Tibial nerve (tissue), 4 donors: ENCODE results near the gene CYP26C1. TPM values are rescaled to one million over a fixed set of nuclear protein-coding genes. Genes with fewer than 3 reads are reported as not detected.

ENCODE experiments used
- DNase-seq, 2 donors: peaks; one replicate each; pipeline ENCODE4 v3.0.0-alpha.2; 2019; ENCODE audit warnings: low spot score in 2 of 2
- H3K27ac ChIP-seq, 4 donors: fragments of 200-600 bp; sonication (generic) in 3 of 4; one replicate each; pipeline ENCODE4 v1.5.1; 2017 to 2019; ENCODE audit warnings: mild to moderate bottlenecking in 1 of 4
- H3K27me3 ChIP-seq, 2 donors: fragments of 200-600 bp; sonication (generic) in 1 of 2; one replicate each; pipeline versions ENCODE4 v1.5.1 to v1.6.0; 2017 to 2019
- H3K36me3 ChIP-seq, 3 donors: fragments of 200-600 bp; sonication (generic); one replicate each; pipeline ENCODE4 v1.5.1; 2018 to 2019
- H3K4me1 ChIP-seq, 4 donors: fragments of 200-600 bp; sonication (generic) in 3 of 4; one replicate each; pipeline ENCODE4 v1.5.1; 2017 to 2019
- H3K4me3 ChIP-seq, 4 donors: fragments of 200-600 bp; sonication (generic) in 3 of 4; one replicate each; pipeline ENCODE4 v1.5.1; 2017 to 2019; ENCODE audit warnings: mild to moderate bottlenecking in 1 of 4, moderate library complexity in 1 of 4
- H3K9me3 ChIP-seq, 4 donors: fragments of 200-600 bp; sonication (generic) in 3 of 4; one replicate each; pipeline ENCODE4 v1.5.1; 2017 to 2019
- EP300 ChIP-seq, 2 donors: sonication (generic); formaldehyde crosslinking; IDR thresholded peaks; one replicate each; pipeline ENCODE4 v1.6.1; 2017; ENCODE audit warnings: antibody characterized with exemption in 2 of 2, mild to moderate bottlenecking in 1 of 2
- POLR2A ChIP-seq, 2 donors: fragments of 450-650 bp; IDR thresholded peaks; one replicate each; pipeline ENCODE4 v1.6.1; 2017; ENCODE audit warnings: antibody characterized with exemption in 2 of 2, mild to moderate bottlenecking in 2 of 2, moderate library complexity in 2 of 2
- WGBS, 2 donors: methylation state at CpG; one replicate each; pipeline ENCODE4 v1.1.5; 2018; 5-methylcytosine and 5-hydroxymethylcytosine counted together
- total RNA-seq, 4 donors: library from RNA; depleted of rRNA; stranded (reverse); fragments of >200 nt; gene quantifications; one replicate each; pipeline ENCODE4 v1.1.0, GENCODE V29; 2016
- TF ChIP-seq, protein P1 (sequence below), 5 experiments: fragments of 200-600 bp in 3 of 5; fragments of 450-650 bp in 2 of 5; sonication (generic) in 3 of 5; IDR thresholded peaks; one replicate each; pipeline ENCODE4 v1.5.1; 2016 to 2019; ENCODE audit warnings: antibody characterized with exemption in 5 of 5, mild to moderate bottlenecking in 3 of 5, moderate library complexity in 2 of 5

CYP26C1 gene
- total RNA-seq, 4 donors from 2014 or later: 0.20 to 2.2 TPM; not detected in 2

DNA sequence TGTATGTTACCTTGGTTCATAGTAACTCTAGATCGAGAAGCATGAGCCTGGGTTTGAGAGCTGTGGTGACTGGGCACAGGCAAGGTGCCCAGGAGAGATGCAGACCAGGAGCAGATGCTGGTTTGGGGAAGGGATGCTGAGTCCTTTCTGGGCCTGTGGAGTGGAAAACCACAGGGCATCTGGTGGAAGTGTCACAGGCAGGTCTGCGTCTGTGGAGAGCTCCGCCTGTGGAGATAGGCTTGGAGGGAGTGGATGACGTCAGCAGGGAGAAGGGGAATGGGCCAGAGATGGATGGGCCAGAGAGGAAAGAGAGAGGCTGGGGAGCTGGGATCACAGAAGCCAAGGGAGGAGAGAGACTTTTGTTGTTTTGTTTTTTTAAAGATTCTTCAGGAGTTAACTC, 27.9 kb downstream of the CYP26C1 start:
- DNase-seq: no peak
- TF ChIP-seq POLR2A (IDR thresholded peaks at IDR 0.05): no peak
- TF ChIP-seq EP300 (IDR thresholded peaks at IDR 0.05): no peak
- TF ChIP-seq, protein P1, sequence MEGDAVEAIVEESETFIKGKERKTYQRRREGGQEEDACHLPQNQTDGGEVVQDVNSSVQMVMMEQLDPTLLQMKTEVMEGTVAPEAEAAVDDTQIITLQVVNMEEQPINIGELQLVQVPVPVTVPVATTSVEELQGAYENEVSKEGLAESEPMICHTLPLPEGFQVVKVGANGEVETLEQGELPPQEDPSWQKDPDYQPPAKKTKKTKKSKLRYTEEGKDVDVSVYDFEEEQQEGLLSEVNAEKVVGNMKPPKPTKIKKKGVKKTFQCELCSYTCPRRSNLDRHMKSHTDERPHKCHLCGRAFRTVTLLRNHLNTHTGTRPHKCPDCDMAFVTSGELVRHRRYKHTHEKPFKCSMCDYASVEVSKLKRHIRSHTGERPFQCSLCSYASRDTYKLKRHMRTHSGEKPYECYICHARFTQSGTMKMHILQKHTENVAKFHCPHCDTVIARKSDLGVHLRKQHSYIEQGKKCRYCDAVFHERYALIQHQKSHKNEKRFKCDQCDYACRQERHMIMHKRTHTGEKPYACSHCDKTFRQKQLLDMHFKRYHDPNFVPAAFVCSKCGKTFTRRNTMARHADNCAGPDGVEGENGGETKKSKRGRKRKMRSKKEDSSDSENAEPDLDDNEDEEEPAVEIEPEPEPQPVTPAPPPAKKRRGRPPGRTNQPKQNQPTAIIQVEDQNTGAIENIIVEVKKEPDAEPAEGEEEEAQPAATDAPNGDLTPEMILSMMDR (IDR thresholded peaks at IDR 0.05): no peak
- Histone ChIP-seq H3K4me1 (no peaks in the 10 kb centered on the region), H3K36me3 (no peaks in the 10 kb centered on the region), H3K27me3 (no peaks in the 10 kb centered on the region), H3K4me3 (no peak overlapping the region), H3K9me3 (no peaks in the 10 kb centered on the region), H3K27ac (no peak overlapping the region)
- 67 to 74% methylated on average over 4 of the region's 4 CpGs for WGBS, 2 donors

DNA sequence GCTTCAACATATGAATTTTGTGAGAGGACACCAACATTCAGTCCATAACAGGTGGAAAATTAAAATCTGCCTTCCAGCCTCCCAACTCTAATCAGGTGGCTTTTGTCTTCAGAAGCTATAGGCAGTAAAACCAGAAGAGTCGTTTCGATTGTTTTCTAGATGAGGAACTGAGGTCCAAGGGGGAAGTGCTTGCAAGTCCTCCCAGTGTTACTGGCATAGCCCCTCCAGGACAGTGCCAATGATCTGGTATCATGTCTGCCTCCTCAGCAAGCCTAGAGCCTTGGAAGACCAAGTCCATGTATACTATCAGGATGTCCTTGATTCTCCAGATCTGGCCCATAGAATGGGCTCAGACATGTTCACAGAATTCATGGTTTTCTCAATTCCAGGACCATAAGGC, 30.0 kb downstream of the CYP26C1 start:
- Histone ChIP-seq H3K36me3 (no peaks in the 10 kb centered on the region), H3K27me3 (no peaks in the 10 kb centered on the region), H3K9me3 (no peaks in the 10 kb centered on the region), H3K4me3 (no peak overlapping the region), H3K27ac (no peak overlapping the region), H3K4me1 (no peaks in the 10 kb centered on the region)
- DNase-seq: no peak
- WGBS, 2 donors: 89 to 90% methylated on average over 2 of the region's 2 CpGs
- no peak for TF ChIP-seq EP300 (IDR thresholded peaks at IDR 0.05)
- TF ChIP-seq, protein P1 (IDR thresholded peaks at IDR 0.05): no peak
- TF ChIP-seq POLR2A (IDR thresholded peaks at IDR 0.05): no peak

DNA sequence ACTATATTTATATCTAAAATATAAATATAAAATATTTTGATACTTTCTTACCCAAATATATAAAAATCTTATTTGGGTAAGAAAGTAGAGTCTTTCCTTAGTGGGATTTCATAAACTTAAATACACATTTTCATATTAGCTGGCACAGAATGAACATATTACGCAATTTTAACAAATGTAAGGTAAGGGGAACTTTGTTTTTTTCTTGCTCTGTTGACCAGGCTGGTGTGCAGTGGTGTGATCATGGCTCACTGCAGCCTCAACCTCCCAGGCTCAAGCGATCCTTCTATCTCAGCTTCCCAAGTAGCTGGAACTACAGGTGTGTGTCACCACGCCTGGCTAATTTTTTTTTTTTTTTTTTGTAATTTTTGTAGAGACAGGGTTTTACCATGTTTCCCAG, 31.4 kb downstream of the CYP26C1 start:
- Histone ChIP-seq H3K27ac (no peak overlapping the region), H3K9me3 (no peaks in the 10 kb centered on the region), H3K4me1 (no peaks in the 10 kb centered on the region), H3K27me3 (no peaks in the 10 kb centered on the region), H3K36me3 (no peaks in the 10 kb centered on the region), H3K4me3 (no peak overlapping the region)
- no peak for TF ChIP-seq POLR2A (IDR thresholded peaks at IDR 0.05)
- no peak for TF ChIP-seq EP300 (IDR thresholded peaks at IDR 0.05)
- TF ChIP-seq, protein P1 (IDR thresholded peaks at IDR 0.05): no peak
- 95% methylated on average over 3 of the region's 3 CpGs for WGBS, 2 donors
- DNase-seq: no peak

DNA sequence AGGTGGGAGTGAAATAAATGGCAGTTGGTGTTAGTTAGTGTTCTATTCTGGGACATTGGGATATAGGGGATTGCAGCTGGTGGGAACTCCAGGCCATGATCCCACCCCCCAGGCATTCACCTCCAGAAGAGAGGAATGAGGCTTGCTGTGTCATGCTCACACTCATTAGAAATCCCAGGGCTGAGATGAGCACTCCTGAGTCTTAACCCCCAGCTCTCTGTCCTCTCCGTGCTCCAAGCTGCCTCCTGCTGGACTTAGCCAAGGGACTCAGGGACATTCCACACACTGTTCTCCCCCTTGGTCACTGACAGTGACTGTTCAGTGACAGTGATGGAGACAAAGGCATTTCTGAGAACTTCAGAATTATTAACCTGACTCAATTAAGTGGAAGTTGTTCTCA, 34.6 kb downstream of the CYP26C1 start:
- no peak overlapping the region for H3K27ac ChIP-seq
- DNase-seq: no peak
- H3K36me3 ChIP-seq: no peaks in the 10 kb centered on the region
- no peaks in the 10 kb centered on the region for H3K27me3 ChIP-seq
- H3K9me3 ChIP-seq: no peaks in the 10 kb centered on the region
- TF ChIP-seq, protein P1 (IDR thresholded peaks at IDR 0.05): no peak
- no peak for TF ChIP-seq POLR2A (IDR thresholded peaks at IDR 0.05)
- TF ChIP-seq EP300 (IDR thresholded peaks at IDR 0.05): no peak
- no peak overlapping the region for H3K4me3 ChIP-seq
- WGBS, 2 donors: 55 to 60% methylated on average over 1 of the region's 1 CpG
- H3K4me1 ChIP-seq: no peaks in the 10 kb centered on the region

DNA sequence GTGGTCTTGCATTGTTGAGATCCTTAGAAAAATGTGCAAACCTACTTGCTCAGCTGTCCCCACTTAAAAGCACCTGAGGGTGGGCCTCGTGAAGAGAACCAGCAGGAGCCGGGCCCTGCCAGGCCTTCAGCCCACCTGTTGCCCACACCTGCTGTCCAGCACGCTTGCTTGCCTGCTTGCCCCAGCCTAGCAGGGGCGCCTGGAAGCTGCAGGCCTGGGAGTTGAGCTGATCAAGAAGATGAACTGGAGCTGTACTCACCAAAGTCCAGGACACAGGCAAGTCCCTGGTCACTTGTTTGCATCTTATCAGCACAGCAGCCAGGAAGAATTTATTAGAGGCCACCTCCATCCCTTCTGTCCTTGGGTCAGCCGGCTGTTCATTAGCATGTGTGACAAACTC, 36.3 kb downstream of the CYP26C1 start:
- TF ChIP-seq EP300 (IDR thresholded peaks at IDR 0.05) (no peak), POLR2A (IDR thresholded peaks at IDR 0.05) (no peak)
- TF ChIP-seq, protein P1 (IDR thresholded peaks at IDR 0.05): no peak
- WGBS, 2 donors: 76 to 81% methylated on average over 5 of the region's 5 CpGs
- Histone ChIP-seq H3K9me3 (peaks cover 0 to under 1% (median 0%) of the 10 kb centered on the region in 4 donors), H3K27ac (no peak overlapping the region), H3K27me3 (no peaks in the 10 kb centered on the region), H3K36me3 (no peaks in the 10 kb centered on the region), H3K4me1 (no peaks in the 10 kb centered on the region), H3K4me3 (no peak overlapping the region)
- DNase-seq: no peak
